Astrocyte (in vitro differentiated cells and primary cell): ENCODE data around the gene PEAR1. TPM values are rescaled to one million over a fixed set of nuclear protein-coding genes. Genes with fewer than 3 reads are reported as not detected.
"Not testable (repeated sequence)": the region's sequence is repeated elsewhere in the genome, so short reads cannot be mapped to it uniquely, and the experiment has no call there.

ENCODE experiments used
- DNase-seq: peaks from one replicate; pipeline ENCODE4 v3.0.0-alpha.2; 2010; ENCODE audit warnings: low read depth
- FAIRE-seq: peaks from 2 replicates; lab custom pipeline; 2011; peaks lifted over from hg19 to GRCh38; lab: Jason Lieb, UNC
- H2AFZ ChIP-seq: 2 replicates; pipeline ENCODE4 v1.6.0; 2012; ENCODE audit warnings: low read depth, low read length, inconsistent platforms
- H3K27ac ChIP-seq: 2 replicates; pipeline ENCODE4 v1.5.1; 2011; ENCODE audit warnings: low read depth, low read length, inconsistent platforms
- H3K27me3 ChIP-seq: 2 replicates; pipeline ENCODE4 v1.6.0; 2011; ENCODE audit warnings: low read length, inconsistent platforms; ENCODE audit not compliant: insufficient read depth
- H3K36me3 ChIP-seq: 2 replicates; pipeline ENCODE4 v1.5.1; 2011; ENCODE audit warnings: low read length, inconsistent platforms; ENCODE audit not compliant: insufficient read depth
- H3K4me1 ChIP-seq: 2 replicates; pipeline ENCODE4 v1.5.1; 2011; ENCODE audit warnings: low read length, inconsistent platforms; ENCODE audit not compliant: insufficient read depth
- H3K4me2 ChIP-seq: 2 replicates; pipeline ENCODE4 v1.6.0; 2012; ENCODE audit warnings: low read length, inconsistent platforms
- H3K4me3 ChIP-seq: 2 replicates; pipeline ENCODE4 v1.5.1; 2011; ENCODE audit warnings: low read depth, mild to moderate bottlenecking, low read length, inconsistent platforms; ENCODE audit not compliant: insufficient read depth
- H3K79me2 ChIP-seq: 2 replicates; pipeline ENCODE4 v1.6.0; 2012; ENCODE audit warnings: mild to moderate bottlenecking, low read length, inconsistent platforms; ENCODE audit not compliant: insufficient read depth
- H3K9ac ChIP-seq: 2 replicates; pipeline ENCODE4 v1.6.0; 2012; ENCODE audit warnings: mild to moderate bottlenecking, low read length, inconsistent platforms
- H3K9me3 ChIP-seq: 2 replicates; pipeline ENCODE4 v1.5.1; 2012; ENCODE audit warnings: low read depth, mild to moderate bottlenecking, low read length, inconsistent platforms; ENCODE audit not compliant: insufficient read depth
- H4K20me1 ChIP-seq: 2 replicates; pipeline ENCODE4 v1.6.0; 2012; ENCODE audit warnings: low read length, inconsistent platforms; ENCODE audit not compliant: insufficient read depth
- H3K27ac Mint-ChIP-seq: one replicate; pipeline ENCODE4 v1.8.0; 2021; ENCODE audit warnings: mild to moderate bottlenecking, mixed read lengths; ENCODE audit not compliant: unreplicated experiment
- H3K27me3 Mint-ChIP-seq: one replicate; pipeline ENCODE4 v1.8.0; 2021; ENCODE audit warnings: low read depth, mixed read lengths; ENCODE audit not compliant: unreplicated experiment
- H3K36me3 Mint-ChIP-seq: one replicate; pipeline ENCODE4 v1.8.0; 2021; ENCODE audit warnings: low read depth, mixed read lengths; ENCODE audit not compliant: unreplicated experiment
- H3K4me1 Mint-ChIP-seq: one replicate; pipeline ENCODE4 v1.8.0; 2021; ENCODE audit warnings: low read depth, mixed read lengths; ENCODE audit not compliant: unreplicated experiment
- H3K4me3 Mint-ChIP-seq: one replicate; pipeline ENCODE4 v1.8.0; 2021; ENCODE audit warnings: mild to moderate bottlenecking, moderate library complexity, mixed read lengths; ENCODE audit not compliant: unreplicated experiment
- H3K9me3 Mint-ChIP-seq: one replicate; pipeline ENCODE4 v1.8.0; 2021; ENCODE audit warnings: mild to moderate bottlenecking, mixed read lengths; ENCODE audit not compliant: unreplicated experiment
- CTCF ChIP-seq: IDR thresholded peaks from 2 replicates; pipeline ENCODE4 v1.5.1; 2011; ENCODE audit warnings: low read depth, mild to moderate bottlenecking, inconsistent platforms, low read length, moderate library complexity; ENCODE audit not compliant: insufficient read depth
- EZH2 ChIP-seq: IDR thresholded peaks from 2 replicates; pipeline ENCODE4 v1.6.1; 2012; ENCODE audit warnings: mild to moderate bottlenecking, low read length, inconsistent platforms; ENCODE audit not compliant: insufficient read depth
- total RNA-seq: library from RNA; stranded (reverse); gene quantifications from 2 replicates; pipeline ENCODE4 v1.2.1, GENCODE V29; 2021

The PEAR1 gene
- total RNA-seq, 1 donor from 2014 or later = 17.3 TPM

GRCh38 chr1:156926175-156926574 is 32.7 kb downstream of the PEAR1 start:
- Mint-ChIP-seq H3K36me3 (no peaks in the 10 kb centered on the region), H3K27ac (no peak overlapping the region), H3K27me3 (peaks cover 81% of the 10 kb centered on the region), H3K9me3 (peaks cover 1% of the 10 kb centered on the region), H3K4me1 (peaks cover 8% of the 10 kb centered on the region), H3K4me3 (no peak overlapping the region)
- Histone ChIP-seq H3K4me3 (no peak overlapping the region), H3K27me3 (peaks cover 48% of the 10 kb centered on the region), H3K36me3 (no peaks in the 10 kb centered on the region), H3K4me2 (no peak overlapping the region), H2AFZ (no peak overlapping the region), H3K4me1 (peaks cover 15% of the 10 kb centered on the region), H3K9me3 (no peaks in the 10 kb centered on the region), H3K9ac (no peak overlapping the region), H4K20me1 (peaks cover 19% of the 10 kb centered on the region), H3K27ac (no peak overlapping the region), H3K79me2 (no peaks in the 10 kb centered on the region)
- no peak for FAIRE-seq
- peak; percentile 70 for DNase-seq
- TF ChIP-seq CTCF (no peak), EZH2 (no peak)

GRCh38 chr1:156926695-156927094 is 33.2 kb downstream of the PEAR1 start:
- Histone ChIP-seq H4K20me1 (peaks cover 17% of the 10 kb centered on the region), H3K4me1 (peaks cover 15% of the 10 kb centered on the region), H3K27me3 (peaks cover 43% of the 10 kb centered on the region)
- not testable (repeated sequence) for H3K9ac ChIP-seq, H3K4me3 Mint-ChIP-seq, H3K36me3 ChIP-seq, H3K4me1 Mint-ChIP-seq, DNase-seq, H3K9me3 ChIP-seq, H3K4me2 ChIP-seq, H3K27ac ChIP-seq, H3K36me3 Mint-ChIP-seq, H3K79me2 ChIP-seq, H3K4me3 ChIP-seq, H2AFZ ChIP-seq, FAIRE-seq, H3K9me3 Mint-ChIP-seq, H3K27ac Mint-ChIP-seq
- H3K27me3 Mint-ChIP-seq = peaks cover 80% of the 10 kb centered on the region

GRCh38 chr1:156927215-156928042 is 33.9 kb downstream of the PEAR1 start:
- Histone ChIP-seq H3K27me3 (peaks cover 36% of the 10 kb centered on the region), H3K9ac (no peak overlapping the region), H3K4me2 (peak overlapping the region; percentile 84), H3K4me3 (peak overlapping the region; percentile 38), H3K36me3 (no peaks in the 10 kb centered on the region), H3K79me2 (no peaks in the 10 kb centered on the region), H2AFZ (peak overlapping the region; percentile 71), H3K4me1 (peaks cover 15% of the 10 kb centered on the region), H3K9me3 (no peaks in the 10 kb centered on the region), H3K27ac (no peak overlapping the region), H4K20me1 (peaks cover 14% of the 10 kb centered on the region)
- TF ChIP-seq CTCF (peak; percentile 57), EZH2 (peak; percentile 32)
- DNase-seq = peak; percentile 47
- no peak for FAIRE-seq
- Mint-ChIP-seq H3K36me3 (no peaks in the 10 kb centered on the region), H3K9me3 (peaks cover 1% of the 10 kb centered on the region), H3K4me1 (peaks cover 11% of the 10 kb centered on the region), H3K4me3 (no peak overlapping the region), H3K27me3 (peaks cover 73% of the 10 kb centered on the region), H3K27ac (no peak overlapping the region)
